OCI-LY7 (cell line): Measurements from ENCODE around the gene BBC3. TPM values are rescaled to one million over a fixed set of nuclear protein-coding genes. Genes with fewer than 3 reads are reported as not detected.

Experiments
- BruUV-seq: library from RNA; stranded (reverse); fragments of 400-500 nt; replicated peaks from 2 replicates; lab custom pipeline; 2021; lab: Mats Ljungman, UMichigan
- CTCF ChIA-PET: fragments of 300-600 bp; sonication (Branson Sonifier 250); formaldehyde crosslinking; loops from one replicate; lab custom pipeline; 2022; ENCODE audit warnings: antibody characterized with exemption; ENCODE audit not compliant: unreplicated experiment; lab: Charles Lee
- POLR2A ChIA-PET: fragments of 300-600 bp; sonication (Branson Sonifier 250); formaldehyde crosslinking; loops from one replicate; lab custom pipeline; 2022; ENCODE audit warnings: antibody characterized with exemption; lab: Charles Lee
- DNase-seq: peaks from one replicate; pipeline ENCODE4 v3.0.0-alpha.2; 2015; ENCODE audit warnings: low spot score
- H2AFZ ChIP-seq: fragments of 200-600 bp; sonication (generic), shearing (Covaris generic); 2 replicates; pipeline ENCODE4 v1.6.1; 2014; ENCODE audit warnings: mild to moderate bottlenecking, antibody characterized with exemption, low read length, moderate library complexity
- H3K27ac ChIP-seq: fragments of 200-600 bp; sonication (generic); 2 replicates; pipeline ENCODE4 v1.5.1; 2014; ENCODE audit warnings: mixed run types, low read depth, mild to moderate bottlenecking, moderate library complexity, low read length, inconsistent platforms; ENCODE audit not compliant: poor library complexity, severe bottlenecking
- H3K36me3 ChIP-seq: fragments of 200-600 bp; sonication (generic); 2 replicates; pipeline ENCODE4 v1.6.1; 2014; ENCODE audit warnings: mild to moderate bottlenecking, antibody characterized with exemption, low read length, moderate library complexity, mixed read lengths; ENCODE audit not compliant: insufficient read depth
- H3K4me1 ChIP-seq: fragments of 200-600 bp; sonication (generic); 2 replicates; pipeline ENCODE4 v1.5.1; 2014; ENCODE audit warnings: mild to moderate bottlenecking, low read length; ENCODE audit not compliant: insufficient read depth, poor library complexity, severe bottlenecking
- H3K4me2 ChIP-seq: fragments of 200-600 bp; sonication (generic); 2 replicates; pipeline ENCODE4 v1.6.1; 2014; ENCODE audit warnings: mild to moderate bottlenecking, low read length
- H3K4me3 ChIP-seq: fragments of 200-600 bp; sonication (generic); 2 replicates; pipeline ENCODE4 v1.5.1; 2014; ENCODE audit warnings: mild to moderate bottlenecking, low read depth, low read length; ENCODE audit not compliant: poor library complexity, severe bottlenecking
- H3K79me2 ChIP-seq: fragments of 200-600 bp; sonication (generic); 2 replicates; pipeline ENCODE4 v1.6.1; 2016; ENCODE audit warnings: low read depth, mild to moderate bottlenecking, low read length, moderate library complexity, mixed read lengths; ENCODE audit not compliant: insufficient read depth
- H3K9me2 ChIP-seq: fragments of 200-600 bp; sonication (generic); 2 replicates; pipeline ENCODE4 v1.6.1; 2016; ENCODE audit warnings: mild to moderate bottlenecking, low read length, mixed read lengths; ENCODE audit not compliant: insufficient read depth
- H3K9me3 ChIP-seq: fragments of 200-600 bp; sonication (generic); 2 replicates; pipeline ENCODE4 v1.6.1; 2014; ENCODE audit warnings: mild to moderate bottlenecking, mixed run types, low read length, mixed read lengths
- H4K20me1 ChIP-seq: fragments of 200-600 bp; sonication (generic); 2 replicates; pipeline ENCODE4 v1.6.1; 2014; ENCODE audit warnings: mild to moderate bottlenecking, antibody characterized with exemption, low read length, moderate library complexity, mixed read lengths; ENCODE audit not compliant: insufficient read depth
- CTCF ChIP-seq: fragments of 200-600 bp; sonication (generic); conservative IDR thresholded peaks from 2 replicates; pipeline ENCODE4 v1.5.1; 2014; ENCODE audit warnings: mild to moderate bottlenecking, antibody characterized with exemption, low read length, moderate library complexity, mixed read lengths
- EZH2phosphoT487 ChIP-seq: fragments of 200-600 bp; sonication (generic); IDR thresholded peaks from 2 replicates; pipeline ENCODE4 v1.6.1; 2018; ENCODE audit warnings: low read depth, borderline replicate concordance, mild to moderate bottlenecking, mixed run types, antibody characterized with exemption, low read length, moderate library complexity, mixed read lengths
- intact Hi-C: fragments of 100-400 bp; cut with micrococcal nuclease; formaldehyde crosslinking; loops from one replicate; pipeline ENCODE4 v1.10.0; 2022; ENCODE audit not compliant: unreplicated experiment
- total RNA-seq, 2 experiments: library from RNA; depleted of rRNA in 1 of 2; stranded (reverse); fragments of >200 nt in 1 of 2; shearing (Covaris generic) in 1 of 2; gene quantifications; 2 replicates each; pipeline ENCODE4 v1.2.3, GENCODE V29; 2014 to 2022

The BBC3 gene
- total RNA-seq, 2 experiments from 2014 or later: 8.9 to 10.5 TPM

DNA sequence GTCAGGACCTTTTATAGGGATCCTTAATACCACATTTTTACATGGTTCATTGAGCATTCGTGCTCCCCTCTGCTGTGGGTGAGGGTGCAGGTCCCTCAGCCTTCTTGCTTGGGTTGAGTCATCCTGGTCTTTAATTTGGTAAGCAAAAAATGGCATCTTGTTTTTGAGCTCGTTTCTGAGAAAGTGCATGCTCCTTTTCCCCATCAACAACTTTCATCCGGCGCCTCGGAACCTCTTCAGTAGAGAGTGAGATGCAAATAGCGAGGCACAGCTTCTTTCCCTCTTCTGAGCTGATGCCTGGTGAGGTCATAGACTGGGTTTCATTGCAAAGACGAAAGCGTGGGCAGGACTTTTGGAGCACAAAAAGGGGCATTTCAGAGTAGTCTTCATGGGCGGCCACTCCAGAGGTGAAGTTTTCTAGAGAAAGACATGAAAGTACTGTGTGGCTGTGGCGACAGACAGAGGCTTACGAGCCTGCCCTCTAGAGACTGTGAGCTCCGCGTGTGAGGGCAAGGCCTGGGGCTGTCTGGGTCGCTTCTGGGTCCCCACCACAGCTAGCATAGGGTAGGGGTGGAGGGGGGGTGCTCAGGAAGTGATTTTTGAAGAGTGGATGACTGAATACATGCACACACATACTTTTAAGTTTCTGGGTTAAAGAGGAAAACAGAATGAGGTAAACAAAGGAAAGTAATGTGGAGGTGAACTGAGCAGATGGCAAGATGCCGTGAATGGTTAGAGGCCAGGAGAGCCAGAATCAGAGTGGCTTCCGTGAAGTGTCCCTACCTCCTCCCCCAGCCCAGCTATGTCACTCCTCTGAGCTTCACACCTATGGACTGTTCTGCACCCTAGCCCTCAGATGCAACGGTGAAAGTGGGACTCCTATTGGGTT is 44.3 kb downstream of the BBC3 start:
- no TSS peak for BruUV-seq
- no peaks in the 10 kb centered on the region for H3K79me2 ChIP-seq
- peak overlapping the region; percentile 38; the same call in 1 of the 2 replicates for H3K4me2 ChIP-seq
- no peaks in the 10 kb centered on the region for H4K20me1 ChIP-seq
- H3K9me3 ChIP-seq: no peaks in the 10 kb centered on the region
- no peak for DNase-seq
- H3K9me2 ChIP-seq: no peaks in the 10 kb centered on the region
- POLR2A ChIA-PET: no interaction called here
- no peak for TF ChIP-seq CTCF
- no peak for TF ChIP-seq EZH2phosphoT487
- peak overlapping the region; percentile 8 for H3K27ac ChIP-seq
- CTCF ChIA-PET: no interaction called here
- H3K4me3 ChIP-seq: no peak overlapping the region
- H3K36me3 ChIP-seq: peaks cover 98% of the 10 kb centered on the region
- H2AFZ ChIP-seq: no peak overlapping the region
- intact Hi-C loops: no loop called here
- H3K4me1 ChIP-seq: peaks cover 18% of the 10 kb centered on the region

GRCh38 chr19:47183601-47184000 is 47.4 kb downstream of the BBC3 start:
- Histone ChIP-seq H3K79me2 (no peaks in the 10 kb centered on the region), H3K4me1 (peaks cover 18% of the 10 kb centered on the region)

More at GRCh38 chr19:47183601-47184000, 47.4 kb downstream of the BBC3 start:
- ChIA-PET POLR2A (no interaction called here), CTCF (no interaction called here)
- Histone ChIP-seq H3K27ac (no peak overlapping the region), H3K4me3 (no peak overlapping the region), H4K20me1 (no peaks in the 10 kb centered on the region), H2AFZ (no peak overlapping the region), H3K9me2 (no peaks in the 10 kb centered on the region), H3K9me3 (no peaks in the 10 kb centered on the region), H3K4me2 (no peak overlapping the region), H3K36me3 (peaks cover 87% of the 10 kb centered on the region)
- intact Hi-C loops: loop anchor here (2.0 kb wide), 1 partner anchor 19 kb away; no protein-coding TSS in a partner anchor
- BruUV-seq: no TSS peak
- DNase-seq: no peak
- TF ChIP-seq EZH2phosphoT487 (no peak), CTCF (no peak)
